K562 (cell line): Measurements from ENCODE around the gene FCRL6. TPM values are rescaled to one million over a fixed set of nuclear protein-coding genes. Genes with fewer than 3 reads are reported as not detected.

ENCODE experiments used
- BHLHE40 ChIP-seq: IDR thresholded peaks from 2 replicates; pipeline ENCODE4 v1.6.1; 2011; ENCODE audit warnings: low read length, improper control_type of control experiment
- ESRRB ChIP-seq: fragments of 250-450 bp; sonication (Bioruptor Pico); IDR thresholded peaks from 2 replicates; pipeline ENCODE4 v1.5.0; 2020; ENCODE audit warnings: mild to moderate bottlenecking, moderate library complexity, borderline replicate concordance
- HMBOX1 ChIP-seq: sonication (generic); IDR thresholded peaks from 2 replicates; pipeline ENCODE4 v1.6.1; 2016
- JUN ChIP-seq, 2 experiments: sonication (generic) in 1 of 2; formaldehyde crosslinking in 1 of 2; IDR thresholded peaks; 2 replicates each; pipeline versions ENCODE4 v1.6.1 to v1.8.0; 2012 to 2022; ENCODE audit warnings: borderline replicate concordance in 2 of 2, mild to moderate bottlenecking in 2 of 2, improper control_type of control experiment in 1 of 2, low read depth in 1 of 2, low read length in 1 of 2, missing genetic modification reagents in 1 of 2
- KLF1 ChIP-seq: fragments of 450-650 bp; IDR thresholded peaks from 2 replicates; pipeline ENCODE4 v1.6.1; 2016; ENCODE audit warnings: missing genetic modification characterization, missing compliant biosample characterization
- PYGO2 ChIP-seq: fragments of 450-650 bp; IDR thresholded peaks from 2 replicates; pipeline ENCODE4 v1.6.1; 2016; ENCODE audit warnings: mild to moderate bottlenecking, missing genetic modification characterization, moderate library complexity, missing compliant biosample characterization
- RAD51 ChIP-seq: fragments of 450-650 bp; IDR thresholded peaks from 2 replicates; pipeline ENCODE4 v1.7.1; 2016; ENCODE audit warnings: low read depth, mild to moderate bottlenecking, borderline replicate concordance
- ZBTB34 ChIP-seq: fragments of 250-450 bp; sonication (Bioruptor Pico); IDR thresholded peaks from 2 replicates; pipeline ENCODE4 v1.8.0; 2021; ENCODE audit warnings: mild to moderate bottlenecking, moderate library complexity
- ZNF316 ChIP-seq: fragments of 450-650 bp; IDR thresholded peaks from 2 replicates; pipeline ENCODE4 v1.6.1; 2016
- ZNF766 ChIP-seq: fragments of 200-800 bp; sonication (Bioruptor generic); conservative IDR thresholded peaks from 2 replicates; pipeline ENCODE4 v1.6.1; 2016; ENCODE audit warnings: missing genetic modification characterization, missing compliant biosample characterization
- ZNF778 ChIP-seq: fragments of 450-650 bp; formaldehyde crosslinking; IDR thresholded peaks from 2 replicates; pipeline ENCODE4 v1.4.0; 2020; ENCODE audit warnings: mild to moderate bottlenecking, moderate library complexity
- polyA plus RNA-seq, 8 experiments: library from polyadenylated mRNA; depleted of rRNA in 4 of 8; stranded (reverse) in 5 of 8; unstranded in 3 of 8; fragments of >200 nt; fragmentation: Nextera tagmentation in 2 of 8; fragmentation: Illumina TruSeq in 1 of 8; extraction: Ambion mirVana in 2 of 8; extraction: Trizol in 1 of 8; gene quantifications; 2 replicates each; pipeline versions ENCODE4 v1.2.1 to v1.2.3, GENCODE V29; 2011 to 2014; ENCODE audit warnings: inconsistent platforms in 1 of 8, missing spikeins in 1 of 8
- total RNA-seq, 7 experiments: library from RNA; depleted of rRNA in 6 of 7; stranded (reverse); fragments of >200 nt in 6 of 7; fragmentation: Illumina TruSeq in 2 of 7; extraction: Trizol in 2 of 7; gene quantifications; 2 replicates each; pipeline versions ENCODE4 v1.2.1 to v1.2.3, GENCODE V29; 2011 to 2021; ENCODE audit warnings: low replicate concordance in 1 of 7
- TF ChIP-seq, protein P1 (sequence below): fragments of 250-450 bp; sonication (Bioruptor Pico); IDR thresholded peaks from 2 replicates; pipeline ENCODE4 v1.5.0; 2021; ENCODE audit warnings: mild to moderate bottlenecking, borderline replicate concordance
- TF ChIP-seq, protein P2 (sequence below): fragments of 450-650 bp; IDR thresholded peaks from 2 replicates; pipeline ENCODE4 v1.6.1; 2017; ENCODE audit warnings: antibody characterized with exemption, mild to moderate bottlenecking
- TF ChIP-seq, protein P3 (sequence below): fragments of 250-450 bp; sonication (Bioruptor Pico); IDR thresholded peaks from 2 replicates; pipeline ENCODE4 v1.5.0; 2021; ENCODE audit warnings: mild to moderate bottlenecking, moderate library complexity

Gene FCRL6
- total and polyA plus RNA-seq, 9 of the 15 experiments (the other 6 are each of a cell fraction or from before 2014, with no cell fraction given), result not detected

GRCh38 chr1:159790237-159790917 lies 11.8 kb upstream of the FCRL6 start (continued):
- no peak for TF ChIP-seq ESRRB (CRISPR knock-in tag)
- TF ChIP-seq, protein P1, sequence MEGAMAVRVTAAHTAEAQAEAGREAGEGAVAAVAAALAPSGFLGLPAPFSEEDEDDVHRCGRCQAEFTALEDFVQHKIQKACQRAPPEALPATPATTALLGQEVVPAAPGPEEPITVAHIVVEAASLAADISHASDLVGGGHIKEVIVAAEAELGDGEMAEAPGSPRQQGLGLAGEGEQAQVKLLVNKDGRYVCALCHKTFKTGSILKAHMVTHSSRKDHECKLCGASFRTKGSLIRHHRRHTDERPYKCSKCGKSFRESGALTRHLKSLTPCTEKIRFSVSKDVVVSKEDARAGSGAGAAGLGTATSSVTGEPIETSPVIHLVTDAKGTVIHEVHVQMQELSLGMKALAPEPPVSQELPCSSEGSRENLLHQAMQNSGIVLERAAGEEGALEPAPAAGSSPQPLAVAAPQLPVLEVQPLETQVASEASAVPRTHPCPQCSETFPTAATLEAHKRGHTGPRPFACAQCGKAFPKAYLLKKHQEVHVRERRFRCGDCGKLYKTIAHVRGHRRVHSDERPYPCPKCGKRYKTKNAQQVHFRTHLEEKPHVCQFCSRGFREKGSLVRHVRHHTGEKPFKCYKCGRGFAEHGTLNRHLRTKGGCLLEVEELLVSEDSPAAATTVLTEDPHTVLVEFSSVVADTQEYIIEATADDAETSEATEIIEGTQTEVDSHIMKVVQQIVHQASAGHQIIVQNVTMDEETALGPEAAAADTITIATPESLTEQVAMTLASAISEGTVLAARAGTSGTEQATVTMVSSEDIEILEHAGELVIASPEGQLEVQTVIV, result no peak
- peak; percentile 42; the same call in 1 of the 2 replicates for TF ChIP-seq BHLHE40
- TF ChIP-seq ZNF766, result no peak
- no peak for TF ChIP-seq ZBTB34 (CRISPR knock-in tag)
- TF ChIP-seq ZNF778 (CRISPR knock-in tag), result no peak
- no peak for TF ChIP-seq ZNF316
- no peak for TF ChIP-seq PYGO2 (tag)
- no peak for TF ChIP-seq KLF1
- TF ChIP-seq, protein P2, sequence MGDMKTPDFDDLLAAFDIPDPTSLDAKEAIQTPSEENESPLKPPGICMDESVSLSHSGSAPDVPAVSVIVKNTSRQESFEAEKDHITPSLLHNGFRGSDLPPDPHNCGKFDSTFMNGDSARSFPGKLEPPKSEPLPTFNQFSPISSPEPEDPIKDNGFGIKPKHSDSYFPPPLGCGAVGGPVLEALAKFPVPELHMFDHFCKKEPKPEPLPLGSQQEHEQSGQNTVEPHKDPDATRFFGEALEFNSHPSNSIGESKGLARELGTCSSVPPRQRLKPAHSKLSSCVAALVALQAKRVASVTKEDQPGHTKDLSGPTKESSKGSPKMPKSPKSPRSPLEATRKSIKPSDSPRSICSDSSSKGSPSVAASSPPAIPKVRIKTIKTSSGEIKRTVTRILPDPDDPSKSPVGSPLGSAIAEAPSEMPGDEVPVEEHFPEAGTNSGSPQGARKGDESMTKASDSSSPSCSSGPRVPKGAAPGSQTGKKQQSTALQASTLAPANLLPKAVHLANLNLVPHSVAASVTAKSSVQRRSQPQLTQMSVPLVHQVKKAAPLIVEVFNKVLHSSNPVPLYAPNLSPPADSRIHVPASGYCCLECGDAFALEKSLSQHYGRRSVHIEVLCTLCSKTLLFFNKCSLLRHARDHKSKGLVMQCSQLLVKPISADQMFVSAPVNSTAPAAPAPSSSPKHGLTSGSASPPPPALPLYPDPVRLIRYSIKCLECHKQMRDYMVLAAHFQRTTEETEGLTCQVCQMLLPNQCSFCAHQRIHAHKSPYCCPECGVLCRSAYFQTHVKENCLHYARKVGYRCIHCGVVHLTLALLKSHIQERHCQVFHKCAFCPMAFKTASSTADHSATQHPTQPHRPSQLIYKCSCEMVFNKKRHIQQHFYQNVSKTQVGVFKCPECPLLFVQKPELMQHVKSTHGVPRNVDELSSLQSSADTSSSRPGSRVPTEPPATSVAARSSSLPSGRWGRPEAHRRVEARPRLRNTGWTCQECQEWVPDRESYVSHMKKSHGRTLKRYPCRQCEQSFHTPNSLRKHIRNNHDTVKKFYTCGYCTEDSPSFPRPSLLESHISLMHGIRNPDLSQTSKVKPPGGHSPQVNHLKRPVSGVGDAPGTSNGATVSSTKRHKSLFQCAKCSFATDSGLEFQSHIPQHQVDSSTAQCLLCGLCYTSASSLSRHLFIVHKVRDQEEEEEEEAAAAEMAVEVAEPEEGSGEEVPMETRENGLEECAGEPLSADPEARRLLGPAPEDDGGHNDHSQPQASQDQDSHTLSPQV, result no peak
- peak; percentile 53; the same call in 1 of the 2 replicates for TF ChIP-seq RAD51
- no peak for TF ChIP-seq JUN (IDR thresholded peaks at IDR 0.05; ENCODE audit: borderline replicate concordance, low read depth, low read length)
- no peak for TF ChIP-seq JUN (CRISPR knock-in tag; IDR thresholded peaks at IDR 0.05; ENCODE audit: borderline replicate concordance)
- TF ChIP-seq HMBOX1, result no peak
- TF ChIP-seq, protein P3, sequence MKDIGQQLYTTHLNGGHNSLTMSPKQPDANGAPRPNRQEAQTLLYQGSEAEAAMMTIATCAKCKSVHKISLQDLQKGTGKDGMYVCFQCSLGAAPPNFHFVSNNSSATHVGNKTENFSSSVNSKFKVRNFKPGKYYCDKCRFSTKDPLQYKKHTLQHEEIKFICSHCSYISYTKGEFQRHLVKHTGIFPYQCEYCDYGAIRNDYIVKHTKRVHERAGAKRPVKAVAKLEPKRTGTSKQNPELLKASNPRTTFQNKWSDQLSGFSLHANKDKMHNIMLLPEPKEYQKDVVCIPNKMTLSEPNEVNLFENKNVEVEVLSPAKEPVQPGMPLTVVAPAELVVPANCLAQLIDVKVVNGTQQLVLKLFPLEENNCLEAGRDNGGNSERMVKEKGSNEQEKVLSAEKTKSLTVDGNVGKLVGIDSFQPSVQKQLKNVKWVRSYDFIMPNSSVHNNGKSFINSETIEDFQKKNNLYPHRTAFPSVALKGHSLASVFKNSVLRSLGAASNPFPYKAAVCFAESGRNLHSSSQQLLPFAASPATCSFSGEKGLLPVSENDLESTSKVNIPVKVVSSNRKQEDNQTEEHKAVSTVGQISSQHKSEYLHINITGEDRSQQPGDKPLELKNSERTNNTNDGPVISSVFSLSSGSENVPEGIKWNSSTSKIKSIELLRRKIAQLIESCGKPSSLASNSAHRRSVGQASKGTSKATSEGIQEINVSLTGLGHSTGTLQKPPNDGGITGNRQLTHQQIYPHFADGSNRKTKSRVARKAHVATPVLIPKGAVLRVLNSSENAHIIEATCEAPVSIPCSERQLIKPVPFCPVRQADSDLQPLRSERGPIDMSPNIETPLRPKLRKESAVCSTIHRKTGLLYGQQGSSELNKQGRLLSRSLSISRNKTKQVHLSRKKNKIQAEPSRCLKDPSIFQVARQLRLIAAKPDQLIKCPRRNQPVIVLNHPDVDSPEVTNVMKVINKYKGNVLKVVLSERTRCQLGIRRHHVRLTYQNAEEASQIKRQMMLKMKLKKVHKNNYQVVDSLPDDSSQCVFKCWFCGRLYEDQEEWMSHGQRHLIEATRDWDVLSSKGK, result no peak
